Activated CD4-positive, CD25-positive, alpha-beta regulatory T cell treated with anti-CD3 and anti-CD28 coated beads, Interleukin-2, amount 50 U/mL, for 16 hours (primary cell): ENCODE measurements around the gene ENGASE.
"Not testable (repeated sequence)": the region's sequence is repeated elsewhere in the genome, so short reads cannot be mapped to it uniquely, and the experiment has no call there.

ENCODE experiments used
- DNase-seq: peaks from one replicate; pipeline ENCODE4 v3.0.0-alpha.2; 2020; ENCODE audit warnings: low read depth, low spot score

The ENGASE gene

DNA sequence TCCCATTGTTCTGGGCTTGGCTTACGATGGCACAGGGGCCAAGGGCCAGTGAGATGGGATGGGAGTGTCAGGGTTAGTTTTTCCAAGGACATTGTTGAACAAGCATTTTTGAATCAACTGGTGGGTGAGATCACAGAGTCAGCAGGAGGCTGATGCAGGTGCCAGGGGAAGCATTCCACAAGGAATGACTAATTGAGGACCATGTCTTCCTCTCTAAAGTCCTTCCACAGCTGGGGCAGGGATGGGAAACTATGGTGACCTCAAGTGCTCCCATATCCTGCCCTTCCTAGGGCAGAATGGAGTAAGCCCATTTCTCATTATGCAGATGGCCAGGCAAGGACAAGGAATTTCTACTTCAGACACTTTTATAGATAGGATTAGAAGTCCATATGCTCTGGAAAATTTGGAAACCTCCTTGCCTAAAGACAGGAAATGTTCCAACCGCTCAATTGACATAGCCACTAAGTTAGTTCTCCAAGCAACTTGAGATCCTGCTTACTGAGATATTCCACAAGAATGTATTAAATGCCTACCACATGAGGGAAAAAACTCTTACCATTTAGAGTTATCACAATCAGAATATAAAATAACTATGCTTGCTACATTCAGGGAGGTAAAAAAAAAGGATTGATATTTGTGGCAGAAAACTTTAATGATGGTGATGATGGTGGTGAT, 21.2 kb upstream of the ENGASE start:
- no peak for DNase-seq

DNA sequence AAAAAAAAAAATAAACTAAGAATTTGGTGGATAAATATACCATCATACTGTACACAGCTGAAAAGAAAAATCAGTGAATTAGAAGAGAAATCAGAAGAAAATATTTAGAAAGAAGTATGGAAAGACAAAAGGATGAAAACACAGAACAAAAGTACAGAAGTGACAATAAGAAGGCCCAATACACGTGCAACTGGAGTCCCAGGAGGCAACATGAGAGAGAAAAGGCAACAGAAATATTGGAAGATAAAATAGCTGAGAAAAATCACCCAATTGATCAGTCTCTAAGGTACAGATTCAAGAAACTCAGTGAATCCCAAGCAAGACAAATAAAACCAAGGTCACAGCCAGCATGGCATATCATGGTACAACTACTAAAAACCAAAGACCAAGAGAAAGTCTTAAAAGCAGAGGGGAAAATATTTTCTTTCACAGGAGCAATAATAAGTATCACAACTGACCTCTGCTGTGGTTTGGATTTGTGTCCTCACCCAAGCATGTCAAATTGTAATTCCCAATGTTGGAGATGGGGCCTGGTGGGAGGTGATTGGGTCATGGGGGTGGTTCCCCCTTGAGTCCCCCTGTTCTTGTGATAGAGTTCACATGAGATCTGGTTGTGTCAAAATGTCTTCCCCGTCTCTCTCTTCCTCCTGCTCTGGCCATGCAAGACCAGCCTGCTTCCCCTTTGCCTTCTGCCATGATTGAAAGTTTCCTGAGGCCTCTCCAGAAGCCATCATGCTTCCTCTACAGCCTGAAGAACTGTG, 20.2 kb upstream of the ENGASE start:
- DNase-seq = no peak

DNA sequence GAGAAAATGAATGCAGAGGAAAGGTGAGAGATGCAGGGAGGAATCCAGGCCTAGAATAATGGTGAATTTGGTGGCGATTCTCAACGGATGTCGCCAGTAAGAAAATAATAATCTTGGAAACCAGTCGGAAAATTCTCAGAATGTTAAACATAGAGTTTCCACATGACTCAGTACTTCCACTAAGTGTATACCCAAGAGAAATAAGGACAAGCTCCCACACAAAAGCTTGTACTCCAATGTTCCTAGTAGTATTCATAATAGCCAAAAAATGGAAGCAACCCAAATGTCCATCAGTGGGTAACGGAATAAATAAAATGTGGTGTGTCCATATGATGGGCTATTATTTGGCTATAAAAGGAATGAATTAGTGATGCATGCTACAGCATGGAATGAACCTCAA, 19.4 kb upstream of the ENGASE start:
- DNase-seq = no peak

DNA sequence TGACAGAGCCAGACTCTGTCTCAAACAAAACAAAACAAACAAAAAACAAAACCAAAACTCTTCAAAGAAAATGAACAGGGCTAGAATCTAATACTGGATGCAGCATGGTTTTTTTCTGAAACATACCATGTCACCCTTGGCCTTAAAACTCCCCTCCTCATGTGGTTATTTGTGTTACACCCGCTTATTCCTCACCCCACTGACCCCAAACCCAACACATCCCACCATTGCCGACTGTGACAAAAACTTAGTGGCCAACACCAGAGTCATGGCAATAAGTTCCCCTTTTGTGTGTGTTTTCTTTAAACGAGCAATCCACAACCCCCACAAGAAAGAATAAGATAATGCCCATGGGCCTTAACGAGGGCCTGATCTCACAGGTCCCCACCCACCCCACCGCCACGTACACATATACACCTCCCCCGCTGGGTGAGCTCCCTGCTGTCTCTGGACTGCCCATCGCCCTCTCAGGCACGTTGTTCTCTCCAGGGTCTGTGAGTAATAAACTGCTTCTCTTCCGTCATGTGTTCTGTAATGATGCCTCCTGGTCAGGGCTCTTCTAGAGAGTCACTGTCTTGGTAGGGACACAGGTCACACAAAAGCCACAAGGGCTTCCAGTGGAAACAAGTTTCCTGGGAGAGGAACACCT, 16.8 kb upstream of the ENGASE start:
- DNase-seq = no peak

DNA sequence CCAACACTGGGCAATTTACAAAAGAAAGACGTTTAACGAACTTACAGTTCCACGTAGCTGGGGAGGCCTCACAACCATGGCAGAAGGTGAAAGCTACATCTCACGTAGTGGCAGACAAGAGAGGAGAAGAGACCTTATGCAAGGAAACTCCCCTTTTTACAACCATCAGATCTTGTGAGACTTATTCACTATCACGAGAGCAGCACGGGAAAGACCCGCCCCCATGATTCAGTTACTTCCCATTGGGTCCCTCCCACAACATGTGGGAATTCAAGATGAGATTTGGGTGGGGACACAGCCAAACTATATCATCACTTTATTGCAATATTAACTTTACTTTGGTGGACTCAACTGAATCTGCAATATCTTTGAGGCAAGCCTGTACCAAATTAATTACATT, 11.9 kb upstream of the ENGASE start:
- no peak for DNase-seq

DNA sequence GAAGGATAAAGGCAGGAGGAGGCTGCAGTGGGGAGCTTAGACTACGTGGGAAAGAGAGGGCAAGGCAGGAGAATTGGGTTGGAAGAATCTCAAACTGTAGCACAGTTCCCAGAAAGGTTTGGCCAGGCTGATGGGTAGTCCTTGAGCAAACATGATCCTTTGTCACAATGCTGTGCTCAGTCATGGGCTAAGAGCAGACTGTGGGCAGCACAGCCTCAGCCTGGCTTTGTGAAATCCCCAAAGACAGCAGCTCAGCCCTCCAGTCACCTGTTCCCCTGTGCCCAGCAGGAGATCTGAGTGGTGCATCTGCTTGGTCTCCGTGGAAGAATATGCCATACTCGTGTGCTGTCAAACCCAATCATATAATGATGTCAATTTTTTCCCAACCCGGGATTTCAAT, 10.6 kb upstream of the ENGASE start:
- no peak for DNase-seq

DNA sequence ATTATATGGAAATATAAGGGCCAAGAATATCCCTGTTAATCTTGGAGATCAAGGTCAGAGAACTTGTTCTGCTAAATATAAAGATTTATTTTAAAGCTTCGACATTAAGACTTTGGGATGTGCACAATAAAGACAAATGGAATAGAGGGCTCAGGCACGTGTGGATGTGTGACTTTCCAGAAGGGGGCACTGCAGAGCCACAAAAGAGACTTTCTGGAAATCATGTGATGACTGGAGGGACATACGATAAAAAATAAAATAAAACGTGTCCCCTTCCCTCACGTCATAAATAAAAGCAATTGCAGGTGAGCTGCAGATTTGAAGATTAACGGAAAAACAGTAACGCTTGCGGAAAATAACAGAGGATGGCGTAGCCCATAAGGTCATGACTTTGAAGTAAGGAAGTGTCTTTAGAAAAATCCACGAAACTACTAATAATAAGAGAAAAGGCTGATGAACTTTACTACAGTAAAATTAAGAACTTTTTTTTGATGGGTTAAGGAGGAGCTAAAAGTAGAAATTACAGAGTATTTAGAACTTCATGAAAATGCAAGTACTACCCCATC, 9.4 kb upstream of the ENGASE start:
- peak; percentile 31 for DNase-seq

DNA sequence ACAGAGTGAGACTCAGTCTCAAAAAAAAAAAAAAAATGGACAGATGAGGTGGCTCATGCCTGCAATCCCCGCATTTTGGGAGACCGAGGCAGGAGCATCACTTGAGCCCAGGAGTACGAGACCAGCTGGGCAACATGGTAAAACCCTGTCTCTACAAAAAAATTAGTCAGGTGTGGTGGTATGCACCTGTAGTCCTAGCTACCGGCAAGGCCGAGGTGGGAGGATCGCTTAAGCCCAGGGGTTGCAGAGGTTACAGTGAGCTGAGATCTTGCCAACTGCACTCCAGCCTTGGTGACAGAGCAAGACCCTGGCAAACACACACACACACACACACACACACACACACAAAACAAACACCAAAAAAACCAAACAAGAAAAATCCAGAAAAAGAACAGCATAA, 7.7 kb upstream of the ENGASE start:
- DNase-seq = no peak

DNA sequence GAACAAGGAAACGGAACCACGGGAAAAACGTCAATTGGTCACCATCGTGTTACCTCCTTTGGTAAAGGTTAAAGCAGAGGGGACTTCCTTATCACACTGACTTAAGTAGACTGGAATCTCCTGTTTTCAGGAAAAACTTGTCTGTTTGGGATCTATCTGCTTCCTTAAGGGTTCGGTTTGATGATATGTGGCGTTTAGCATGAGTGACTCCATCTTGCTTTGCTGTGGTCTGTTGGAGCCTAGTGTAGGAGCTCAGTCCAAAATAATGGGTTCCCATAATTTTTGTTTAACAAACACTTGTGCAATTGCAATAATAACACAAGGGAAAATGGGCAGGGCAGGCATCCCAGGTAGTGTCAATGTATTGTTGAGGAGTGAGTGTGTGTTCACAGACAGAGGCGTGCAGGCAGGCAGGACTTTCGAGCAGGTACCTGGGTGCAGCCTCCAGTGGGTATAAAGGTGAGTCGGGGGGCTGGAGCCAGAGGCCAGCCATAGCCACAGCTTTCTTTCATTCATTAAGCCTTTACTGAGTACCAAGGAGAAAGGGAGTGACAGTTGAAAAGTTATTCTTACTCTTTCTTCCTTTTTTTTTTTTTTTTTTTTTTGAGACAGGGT, 4.3 kb upstream of the ENGASE start:
- no peak for DNase-seq

DNA sequence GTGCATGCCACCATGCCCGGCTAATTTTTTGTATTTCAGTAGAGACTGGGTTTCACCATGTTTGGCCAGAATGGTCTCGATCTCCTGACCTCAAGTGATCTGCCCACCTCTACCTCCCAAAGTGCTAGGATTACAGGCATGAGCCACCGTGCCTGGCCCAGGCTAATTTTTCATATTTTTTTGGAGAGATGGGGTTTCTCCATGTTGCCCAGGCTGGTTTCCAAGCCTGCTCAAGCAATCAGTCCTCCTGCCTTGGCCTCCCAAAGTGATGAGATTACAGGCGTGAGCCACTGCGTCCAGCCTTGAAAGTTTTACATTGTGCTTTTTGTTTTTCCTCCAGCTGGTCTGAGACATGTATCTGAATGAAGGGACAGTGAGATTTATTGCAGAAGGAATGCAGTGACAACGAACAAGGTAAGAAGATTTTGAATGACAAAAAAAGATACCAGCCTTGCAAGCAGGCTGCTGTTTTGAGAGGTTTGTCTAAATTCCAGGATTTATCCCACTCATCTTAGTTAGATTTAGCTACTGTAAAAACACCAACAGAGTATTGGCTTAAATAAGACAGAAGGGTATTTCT, 3.4 kb upstream of the ENGASE start:
- DNase-seq = no peak

DNA sequence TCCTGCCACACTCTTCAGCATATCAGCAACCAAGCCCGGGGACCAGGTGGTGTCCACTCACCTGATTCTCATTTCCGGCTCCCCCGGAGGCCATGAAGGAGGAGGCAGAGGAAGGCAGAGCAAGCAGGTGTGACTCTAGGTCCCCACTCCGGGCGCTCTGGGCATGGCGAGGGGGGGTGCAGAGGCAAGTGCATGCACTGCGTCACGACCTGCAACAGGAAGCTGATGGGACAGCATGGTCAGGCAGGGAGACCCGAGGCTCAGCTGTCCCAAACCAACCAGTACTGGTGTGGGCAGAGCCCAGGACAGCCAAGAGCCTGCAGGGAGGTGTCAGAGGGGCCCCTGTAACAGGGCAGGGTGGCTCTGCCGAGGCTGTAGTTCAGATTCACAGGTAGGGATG, 2.1 kb upstream of the ENGASE start:
- no peak for DNase-seq

DNA sequence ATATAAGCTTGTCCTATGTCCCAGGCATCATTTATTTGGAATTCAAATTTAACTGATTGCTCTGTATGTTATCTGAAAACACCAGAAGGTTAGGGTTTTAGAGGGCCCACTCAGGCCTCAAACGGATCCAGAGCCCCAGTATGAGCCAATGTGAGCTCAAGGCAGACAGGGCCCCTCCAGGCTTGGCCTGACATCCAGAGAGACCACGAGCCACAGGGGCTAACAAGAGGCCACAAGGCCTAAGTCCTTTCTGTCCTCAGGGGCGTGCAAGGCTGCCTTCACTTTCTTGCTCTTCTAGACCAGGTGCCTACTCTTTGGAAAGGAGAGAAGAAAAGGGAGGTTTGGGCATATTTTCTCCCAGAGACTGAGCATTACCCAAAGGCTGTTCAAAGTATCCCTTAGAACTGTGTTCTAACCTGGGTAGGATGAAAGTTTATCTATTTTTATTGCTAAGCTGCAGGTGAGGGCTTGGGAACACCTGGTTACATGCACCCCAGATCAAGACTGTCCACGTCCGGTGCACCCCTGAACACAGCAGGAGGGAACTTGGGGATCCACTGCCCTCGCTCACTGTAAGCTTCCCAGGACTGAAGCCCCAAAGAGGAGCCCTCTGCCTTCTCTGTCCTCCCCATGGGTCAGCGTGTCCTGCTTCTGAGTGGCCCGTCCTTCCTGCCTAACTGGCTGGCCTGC, 1.5 kb upstream of the ENGASE start:
- DNase-seq = no peak

DNA sequence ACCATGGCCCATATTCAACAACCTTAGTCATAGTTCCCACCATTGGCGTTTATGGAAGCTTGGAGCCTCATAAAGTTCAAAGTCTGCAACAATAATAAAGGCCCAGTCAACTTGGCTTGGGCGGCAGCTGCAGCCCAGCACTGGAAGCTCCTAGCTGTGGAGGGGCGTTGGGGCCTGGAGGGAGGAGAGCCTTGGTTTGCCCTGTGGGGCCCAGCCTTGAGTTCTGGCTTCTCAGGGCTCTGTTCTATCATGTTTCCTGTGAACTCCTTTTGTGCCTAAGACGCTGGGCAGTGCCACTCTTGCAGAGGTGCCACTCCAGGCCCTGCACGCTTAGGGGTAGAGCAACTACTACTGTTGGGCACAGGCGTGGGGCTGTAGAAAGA, 927 bp upstream of the ENGASE start:
- DNase-seq = no peak

DNA sequence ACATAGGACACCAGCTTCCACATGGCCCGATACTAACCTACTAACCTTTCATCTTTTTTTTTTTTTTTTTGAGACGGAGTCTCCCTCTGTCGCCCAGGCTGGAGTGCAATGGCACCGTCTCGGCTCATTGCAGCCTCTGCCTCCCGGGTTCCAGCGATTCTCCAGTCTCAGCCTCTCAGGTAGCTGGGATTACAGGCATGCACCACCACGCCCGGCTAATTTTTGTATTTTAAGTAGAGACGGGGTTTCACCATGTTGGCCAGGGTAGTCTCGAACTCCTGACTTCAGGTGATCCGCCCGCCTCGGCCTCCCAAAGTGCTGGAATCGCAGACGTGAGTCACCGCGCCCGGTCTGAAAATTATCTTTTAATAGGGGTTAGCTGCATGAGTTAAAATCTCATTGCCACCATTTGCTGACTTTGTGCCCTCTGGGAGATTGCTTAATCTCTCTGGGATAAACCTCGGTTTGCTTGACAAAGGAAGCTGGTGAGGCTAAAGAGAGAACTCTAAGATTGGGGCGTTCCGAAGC, 439 bp upstream of the ENGASE start:
- not testable (repeated sequence) for DNase-seq

DNA sequence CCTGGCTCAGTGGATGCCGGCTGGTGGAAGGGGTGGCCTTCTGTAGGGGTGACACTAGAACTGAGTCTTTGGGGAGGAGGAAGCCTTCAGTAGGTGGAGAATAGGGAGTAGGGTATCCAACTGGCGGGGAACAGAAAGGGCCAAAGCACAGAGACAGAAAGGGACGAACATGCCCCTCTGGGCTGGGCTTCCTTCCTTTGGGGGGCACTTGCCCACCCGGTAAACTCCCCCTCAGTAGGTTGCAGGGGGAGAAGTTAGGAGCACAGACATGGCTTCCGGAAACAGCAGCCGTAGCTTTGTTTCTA, 774 bp downstream of the ENGASE start:
- no peak for DNase-seq

DNA sequence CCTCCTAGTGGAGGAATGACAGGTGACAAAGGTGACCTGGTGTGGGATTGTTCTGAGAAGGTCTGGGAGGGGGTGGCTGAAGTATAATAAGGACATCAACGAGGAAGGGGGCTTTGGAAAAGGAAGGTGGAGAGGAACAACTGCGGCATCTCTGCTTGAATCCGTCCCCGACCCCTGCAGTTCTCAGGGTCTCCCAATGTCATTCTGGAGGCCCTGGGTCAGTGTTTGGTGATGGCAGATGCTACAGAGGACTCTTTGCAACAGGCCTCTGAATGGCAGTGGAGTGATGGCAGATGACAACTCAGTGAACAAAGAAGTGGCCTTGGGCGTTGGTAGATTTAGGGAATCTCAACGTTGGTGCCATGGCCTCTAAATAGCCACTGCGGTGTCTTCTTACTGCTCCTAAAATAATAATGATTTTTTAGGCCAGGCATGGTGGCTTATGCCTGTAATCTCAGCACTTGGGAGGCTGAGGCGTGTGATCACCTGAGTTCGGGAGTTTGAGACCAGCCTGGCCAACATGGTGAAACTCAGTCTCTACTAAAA, 1.3 kb downstream of the ENGASE start:
- no peak for DNase-seq

DNA sequence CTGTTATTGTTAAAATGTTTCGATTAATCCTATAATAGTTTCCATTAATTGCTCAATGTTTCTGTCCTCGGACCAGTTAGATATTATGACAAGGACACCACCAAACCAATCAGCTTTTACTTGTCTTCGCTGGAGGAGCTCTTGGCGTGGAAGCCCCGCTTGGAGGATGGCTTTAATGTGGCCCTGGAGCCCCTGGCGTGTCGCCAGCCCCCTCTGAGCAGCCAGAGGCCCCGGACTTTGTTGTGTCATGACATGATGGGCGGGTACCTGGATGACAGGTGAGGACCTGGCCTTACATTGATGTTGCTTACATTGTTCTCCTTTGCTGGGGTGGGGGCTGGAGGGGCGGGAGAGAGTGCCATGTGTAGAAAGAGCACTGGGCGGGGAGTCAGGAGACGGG, 3.0 kb downstream of the ENGASE start:
- no peak for DNase-seq

DNA sequence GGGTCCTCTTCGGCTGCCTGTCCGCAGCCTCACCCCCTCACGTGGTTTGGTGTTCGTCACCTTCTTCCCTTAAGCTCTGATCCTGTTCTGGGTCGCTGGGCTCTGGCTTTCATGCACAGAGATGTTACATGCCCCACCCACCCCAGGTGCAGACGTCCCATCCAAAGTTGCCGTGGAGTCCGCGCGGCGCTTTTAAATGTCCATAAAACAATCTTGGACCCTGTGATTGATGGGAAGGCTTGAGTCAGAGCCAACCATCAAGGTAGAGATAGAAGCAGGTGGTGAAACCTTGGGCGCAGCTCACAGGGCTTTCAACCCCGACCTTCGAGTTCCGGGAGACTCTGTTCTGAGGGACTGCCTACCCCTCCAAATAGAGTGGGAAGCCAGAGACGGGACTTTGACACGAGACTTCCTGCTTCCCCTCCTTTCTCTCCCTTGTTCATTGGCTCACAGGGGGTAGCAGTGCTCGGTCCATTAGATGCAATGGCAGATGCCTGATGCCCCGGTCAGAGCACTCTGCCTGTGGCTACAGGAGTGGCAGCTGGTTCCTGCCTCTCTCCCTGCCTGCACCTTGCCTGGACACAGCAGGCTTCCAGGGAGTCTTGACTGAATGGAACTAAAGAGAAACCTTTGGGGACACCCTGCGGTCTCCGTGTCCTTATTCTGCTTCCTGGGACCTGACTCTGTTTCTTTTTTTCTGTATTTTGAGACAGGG, 4.0 kb downstream of the ENGASE start:
- no peak for DNase-seq

DNA sequence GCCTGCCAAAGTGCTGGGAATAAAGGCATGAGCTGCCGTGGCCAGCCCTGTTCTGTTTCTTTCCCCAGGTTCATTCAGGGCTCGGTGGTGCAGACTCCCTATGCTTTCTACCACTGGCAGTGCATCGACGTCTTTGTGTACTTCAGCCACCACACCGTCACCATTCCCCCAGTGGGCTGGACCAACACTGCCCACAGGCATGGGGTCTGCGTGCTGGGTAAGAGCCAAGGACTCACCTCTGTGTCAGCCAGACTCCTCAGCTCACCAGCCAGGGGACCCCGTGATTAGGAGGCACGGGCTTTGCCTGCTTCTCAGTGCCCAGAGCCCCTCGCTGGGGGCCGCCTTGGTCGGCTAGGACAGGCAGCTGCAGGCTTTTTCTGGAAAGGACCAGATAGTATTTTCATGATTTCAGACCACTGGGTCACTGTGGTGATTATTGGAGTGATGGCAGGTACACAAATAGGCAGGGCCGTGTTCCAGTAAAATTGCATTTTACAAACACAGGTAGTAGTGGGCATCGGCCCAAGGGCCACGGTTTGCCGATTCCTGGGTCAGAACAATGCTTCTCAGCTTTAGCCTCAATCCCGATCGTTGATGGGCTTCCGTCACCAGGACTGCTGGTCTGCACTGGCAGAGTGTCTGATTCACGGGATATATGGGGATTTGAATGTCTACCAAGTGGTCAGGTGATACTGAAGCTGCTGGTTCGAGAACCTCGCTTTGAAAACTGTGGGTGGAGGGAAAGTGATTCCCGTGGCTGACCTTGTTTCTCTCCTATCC, 5.0 kb downstream of the ENGASE start:
- no peak for DNase-seq

DNA sequence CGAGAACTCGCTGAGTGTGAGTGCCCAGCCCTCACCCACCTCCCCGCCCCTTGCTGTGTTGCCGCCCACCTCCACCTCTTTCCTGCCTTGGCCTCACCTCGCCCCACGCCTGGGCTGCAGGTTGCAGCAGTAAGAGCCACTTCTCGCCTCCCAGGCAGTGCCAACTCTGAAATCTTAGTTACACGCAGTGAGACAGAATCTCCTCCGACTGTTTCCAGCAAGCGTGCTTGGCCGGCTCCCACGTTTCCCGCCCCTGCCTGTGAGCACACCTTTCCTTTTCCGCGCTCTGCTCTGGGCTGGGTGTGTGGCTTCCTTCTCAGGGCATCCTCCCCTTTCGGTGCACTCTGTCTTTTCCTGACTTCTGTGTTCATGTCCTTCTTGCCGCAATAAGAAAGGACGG, 5.7 kb downstream of the ENGASE start:
- no peak for DNase-seq
